HepG2 (cell line): ENCODE results near the gene GNG7. TPM values are rescaled to one million over a fixed set of nuclear protein-coding genes. Genes with fewer than 3 reads are reported as not detected.

ENCODE experiments used
- CREB1 ChIP-seq, 2 experiments: fragments of 450-650 bp in 1 of 2; IDR thresholded peaks; 2 replicates each; pipeline ENCODE4 v1.6.1; 2016 to 2017; ENCODE audit warnings: control low read depth in 1 of 2, mild to moderate bottlenecking in 1 of 2, missing compliant biosample characterization in 1 of 2, missing genetic modification characterization in 1 of 2
- DNMT3B ChIP-seq: conservative IDR thresholded peaks from 2 replicates; pipeline ENCODE4 v1.6.1; 2016; ENCODE audit warnings: missing biosample characterization, control low read depth
- FOXM1 ChIP-seq: sonication (generic); formaldehyde crosslinking; IDR thresholded peaks from 2 replicates; pipeline ENCODE4 v1.5.0; 2020; ENCODE audit warnings: missing genetic modification reagents
- GATAD2A ChIP-seq: IDR thresholded peaks from 2 replicates; pipeline ENCODE4 v1.6.1; 2016
- HCFC1 ChIP-seq: fragments of 150-350 bp; IDR thresholded peaks from 2 replicates; pipeline ENCODE4 v1.6.1; 2014; ENCODE audit warnings: low read depth, low read length
- HNF4A ChIP-seq: sonication (generic); formaldehyde crosslinking; IDR thresholded peaks from 2 replicates; pipeline ENCODE4 v1.4.0; 2020; ENCODE audit warnings: missing genetic modification reagents
- HOXD1 ChIP-seq: sonication (generic); formaldehyde crosslinking; IDR thresholded peaks from 2 replicates; pipeline ENCODE4 v1.5.0; 2020; ENCODE audit warnings: missing genetic modification reagents
- ISL2 ChIP-seq: sonication (generic); formaldehyde crosslinking; IDR thresholded peaks from 2 replicates; pipeline ENCODE4 v1.5.0; 2020; ENCODE audit warnings: missing genetic modification reagents
- PAXIP1 ChIP-seq: sonication (generic); formaldehyde crosslinking; conservative IDR thresholded peaks from 2 replicates; pipeline ENCODE4 v1.4.0; 2020; ENCODE audit warnings: mild to moderate bottlenecking, missing genetic modification reagents, moderate library complexity
- PHF5A ChIP-seq: IDR thresholded peaks from one replicate; pipeline ENCODE4 v1.6.1; 2018; ENCODE audit warnings: low read depth, missing genetic modification reagents; ENCODE audit not compliant: unreplicated experiment
- PITX1 ChIP-seq: sonication (generic); formaldehyde crosslinking; IDR thresholded peaks from 2 replicates; pipeline ENCODE4 v1.5.1; 2020; ENCODE audit warnings: mild to moderate bottlenecking, missing genetic modification reagents
- POGK ChIP-seq: sonication (generic); formaldehyde crosslinking; conservative IDR thresholded peaks from 2 replicates; pipeline ENCODE4 v1.8.0; 2022; ENCODE audit warnings: mild to moderate bottlenecking, moderate library complexity, missing genetic modification reagents
- PREB ChIP-seq: sonication (generic); formaldehyde crosslinking; IDR thresholded peaks from 2 replicates; pipeline ENCODE4 v1.4.0; 2020; ENCODE audit warnings: missing genetic modification reagents
- SAP130 ChIP-seq: IDR thresholded peaks from 2 replicates; pipeline ENCODE4 v1.6.1; 2016; ENCODE audit warnings: low read depth
- SMC3 ChIP-seq: IDR thresholded peaks from 2 replicates; pipeline ENCODE4 v1.6.1; 2011; ENCODE audit warnings: low read length, improper control_type of control experiment
- TCF12 ChIP-seq, 2 experiments: fragments of 450-650 bp in 1 of 2; sonication (generic) in 1 of 2; formaldehyde crosslinking in 1 of 2; IDR thresholded peaks; 2 replicates each; pipeline versions ENCODE4 v1.6.1 to v1.8.0; 2017 to 2022; ENCODE audit warnings: antibody characterized with exemption in 1 of 2, mild to moderate bottlenecking in 1 of 2, missing genetic modification reagents in 1 of 2, moderate library complexity in 1 of 2
- ZFYVE20 ChIP-seq: sonication (generic); formaldehyde crosslinking; IDR thresholded peaks from 2 replicates; pipeline ENCODE4 v1.8.0; 2023; ENCODE audit warnings: low read depth, mild to moderate bottlenecking, moderate library complexity, missing genetic modification reagents, borderline replicate concordance
- ZNF317 ChIP-seq: sonication (generic); formaldehyde crosslinking; IDR thresholded peaks from 2 replicates; pipeline ENCODE4 v1.5.0; 2020; ENCODE audit warnings: mild to moderate bottlenecking, missing genetic modification reagents
- ZNF574 ChIP-seq: sonication (generic); formaldehyde crosslinking; IDR thresholded peaks from 2 replicates; pipeline ENCODE4 v1.4.0; 2020; ENCODE audit warnings: missing genetic modification reagents
- ZNF576 ChIP-seq: sonication (generic); formaldehyde crosslinking; IDR thresholded peaks from 2 replicates; pipeline ENCODE4 v1.4.0; 2020; ENCODE audit warnings: mild to moderate bottlenecking, missing genetic modification reagents
- polyA plus RNA-seq, 8 experiments: library from polyadenylated mRNA; depleted of rRNA in 3 of 8; stranded (reverse) in 7 of 8; unstranded in 1 of 8; fragments of >200 nt; fragmentation: Illumina TruSeq in 4 of 8; extraction: Trizol in 4 of 8; gene quantifications; 2 replicates each; pipeline versions ENCODE4 v1.2.1 to v1.2.3, GENCODE V29; 2011 to 2016; ENCODE audit warnings: low read depth in 4 of 8, missing spikeins in 1 of 8, mixed read lengths in 1 of 8; ENCODE audit not compliant: insufficient read depth in 1 of 8
- total RNA-seq, 5 experiments: library from RNA; depleted of rRNA; stranded (reverse); fragments of >200 nt; fragmentation: Illumina TruSeq; extraction: Trizol; gene quantifications; 2 replicates each; pipeline ENCODE4 v1.2.3, GENCODE V29; 2016; ENCODE audit warnings: low read depth in 1 of 5

The GNG7 gene
- total and polyA plus RNA-seq, 2 of the 13 experiments (the other 11 are each of a cell fraction or from before 2014, with no cell fraction given) = 1.4 to 3.3 TPM

GRCh38 chr19:2547033-2547680 lies 155.3 kb downstream of the GNG7 start (continued):
- TF ChIP-seq POGK (CRISPR knock-in tag) (0 out of 2 replicates have a peak, but pooled peaks have one; percentile 1), SMC3 (no peak), PHF5A (CRISPR knock-in tag) (no peak), HNF4A (peak; percentile 80), HOXD1 (CRISPR knock-in tag) (no peak), ZNF317 (CRISPR knock-in tag) (no peak), TCF12 (IDR thresholded peaks at IDR 0.05) (no peak), TCF12 (CRISPR knock-in tag; IDR thresholded peaks at IDR 0.05) (no peak), ZNF576 (no peak), CREB1 (IDR thresholded peaks at IDR 0.05) (no peak), CREB1 (CRISPR knock-in tag; IDR thresholded peaks at IDR 0.05) (no peak), PITX1 (CRISPR knock-in tag) (no peak), ZNF574 (CRISPR knock-in tag) (no peak; the same call in 1 of the 2 replicates), SAP130 (no peak), DNMT3B (no peak), FOXM1 (CRISPR knock-in tag) (no peak), ISL2 (CRISPR knock-in tag) (no peak), GATAD2A (no peak; the same call in 1 of the 2 replicates), ZFYVE20 (no peak), PAXIP1 (CRISPR knock-in tag) (peak; percentile 37; the same call in 1 of the 2 replicates), HCFC1 (no peak), PREB (CRISPR knock-in tag) (no peak)
